Measurements from ENCODE around the gene PCID2.

PCID2 gene

DNA sequence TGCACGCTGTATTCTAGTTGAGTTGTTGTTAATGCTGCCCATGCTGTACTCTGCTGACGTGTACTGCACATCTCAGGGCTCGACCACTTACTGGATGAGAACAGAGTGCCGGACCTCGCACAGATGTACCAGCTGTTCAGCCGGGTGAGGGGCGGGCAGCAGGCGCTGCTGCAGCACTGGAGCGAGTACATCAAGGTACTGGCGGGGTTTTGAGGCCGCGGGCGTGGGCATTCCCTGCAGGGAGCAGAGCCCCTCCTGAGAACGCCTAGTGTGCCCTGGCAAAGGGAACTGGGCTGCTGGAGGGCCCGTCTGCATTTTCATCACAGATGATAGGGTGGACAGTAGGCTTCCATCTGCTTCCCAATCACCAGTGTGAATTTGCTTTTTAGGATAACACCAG, 30.9 kb upstream of the PCID2 start:
- TF ChIP-seq, protein P1, sequence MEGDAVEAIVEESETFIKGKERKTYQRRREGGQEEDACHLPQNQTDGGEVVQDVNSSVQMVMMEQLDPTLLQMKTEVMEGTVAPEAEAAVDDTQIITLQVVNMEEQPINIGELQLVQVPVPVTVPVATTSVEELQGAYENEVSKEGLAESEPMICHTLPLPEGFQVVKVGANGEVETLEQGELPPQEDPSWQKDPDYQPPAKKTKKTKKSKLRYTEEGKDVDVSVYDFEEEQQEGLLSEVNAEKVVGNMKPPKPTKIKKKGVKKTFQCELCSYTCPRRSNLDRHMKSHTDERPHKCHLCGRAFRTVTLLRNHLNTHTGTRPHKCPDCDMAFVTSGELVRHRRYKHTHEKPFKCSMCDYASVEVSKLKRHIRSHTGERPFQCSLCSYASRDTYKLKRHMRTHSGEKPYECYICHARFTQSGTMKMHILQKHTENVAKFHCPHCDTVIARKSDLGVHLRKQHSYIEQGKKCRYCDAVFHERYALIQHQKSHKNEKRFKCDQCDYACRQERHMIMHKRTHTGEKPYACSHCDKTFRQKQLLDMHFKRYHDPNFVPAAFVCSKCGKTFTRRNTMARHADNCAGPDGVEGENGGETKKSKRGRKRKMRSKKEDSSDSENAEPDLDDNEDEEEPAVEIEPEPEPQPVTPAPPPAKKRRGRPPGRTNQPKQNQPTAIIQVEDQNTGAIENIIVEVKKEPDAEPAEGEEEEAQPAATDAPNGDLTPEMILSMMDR (IDR thresholded peaks at IDR 0.05; ENCODE audit: insufficient read depth, low read depth, low read length, missing control alignments) = no peak
- H3K4me3 ChIP-seq (ENCODE audit: low read length) = no peak overlapping the region
- DNase-seq (ENCODE audit: low read depth) = no peak

DNA sequence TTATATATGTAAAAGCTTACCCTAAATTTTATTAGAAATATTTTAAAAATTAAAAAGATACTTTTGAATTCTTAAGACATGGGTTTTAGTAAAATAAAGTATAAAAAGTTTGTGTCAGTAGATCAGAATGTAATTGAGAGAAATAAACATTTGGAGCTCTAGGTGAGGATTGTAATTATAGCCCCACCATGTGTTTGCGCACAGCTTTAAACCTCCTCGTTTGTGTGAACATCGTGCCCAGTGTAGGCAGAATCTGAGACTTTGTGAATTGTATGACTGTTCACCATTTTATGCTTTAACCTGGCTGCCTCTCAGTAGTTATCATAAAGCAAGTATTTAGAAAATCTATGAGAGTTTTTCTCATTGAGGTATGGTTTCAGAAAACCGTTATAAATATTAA, 30.1 kb upstream of the PCID2 start:
- H3K4me3 ChIP-seq (ENCODE audit: low read length) = no peak overlapping the region
- TF ChIP-seq, protein P1 (IDR thresholded peaks at IDR 0.05; ENCODE audit: insufficient read depth, low read depth, low read length, missing control alignments) = no peak
- DNase-seq (ENCODE audit: low read depth) = no peak

DNA sequence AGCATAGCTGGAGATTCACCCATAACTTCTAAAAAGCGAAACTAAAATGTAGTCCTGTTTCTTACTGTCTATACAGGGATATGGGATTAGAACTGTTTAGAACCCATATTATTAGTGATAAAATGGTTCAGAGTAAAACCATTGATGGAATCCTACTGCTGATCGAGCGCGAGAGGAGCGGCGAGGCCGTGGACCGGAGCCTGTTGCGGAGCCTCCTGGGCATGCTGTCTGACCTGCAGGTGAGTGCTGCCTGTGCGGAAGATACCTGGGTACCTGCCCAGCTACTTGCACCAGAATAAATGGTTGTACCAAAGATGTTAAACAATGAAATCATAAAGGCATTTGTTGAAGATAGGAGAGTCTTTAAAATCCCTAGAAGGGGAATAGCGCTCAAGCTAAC, 24.6 kb upstream of the PCID2 start:
- no peak for DNase-seq (ENCODE audit: low read depth)
- TF ChIP-seq, protein P1 (IDR thresholded peaks at IDR 0.05; ENCODE audit: insufficient read depth, low read depth, low read length, missing control alignments) = no peak
- no peak overlapping the region for H3K4me3 ChIP-seq (ENCODE audit: low read length)

DNA sequence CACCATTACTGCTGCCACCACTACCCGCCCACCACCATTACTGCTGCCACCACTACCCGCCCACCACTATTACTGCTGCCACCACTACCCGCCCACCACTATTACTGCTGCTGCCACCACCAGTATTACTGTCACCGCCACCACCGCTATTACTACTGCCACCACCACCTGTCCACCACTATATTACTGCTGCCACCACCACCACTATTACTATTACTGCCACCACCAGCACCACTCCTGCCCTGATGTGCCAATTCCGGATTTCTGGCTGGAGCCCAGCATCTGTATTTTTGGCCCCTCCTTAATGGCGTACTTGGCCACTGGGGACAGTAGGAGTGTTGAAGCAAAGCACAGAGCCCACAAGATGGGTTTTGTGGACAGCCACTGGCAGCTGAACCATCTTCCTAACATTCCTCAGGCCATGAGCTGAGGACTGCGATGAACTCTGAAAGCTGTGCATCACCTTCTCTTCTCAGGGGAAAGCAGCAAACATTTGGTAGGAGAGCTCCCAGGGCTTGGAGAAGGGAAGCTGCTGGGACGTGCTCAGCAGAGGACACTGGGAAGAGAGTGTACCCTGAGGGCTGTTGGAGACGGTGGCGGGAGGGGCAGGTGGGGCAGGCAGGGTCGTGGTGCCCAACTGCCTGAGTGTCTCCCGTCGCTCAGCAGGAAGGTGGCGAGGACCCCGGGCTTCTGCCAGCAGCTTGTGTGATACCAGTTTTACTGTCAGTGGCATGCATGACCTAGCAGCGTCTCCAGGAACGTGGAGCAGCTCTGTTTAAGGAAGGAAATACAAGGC, 23.9 kb upstream of the PCID2 start:
- DNase-seq (ENCODE audit: low read depth) = no peak
- H3K4me3 ChIP-seq (ENCODE audit: low read length) = no peak overlapping the region
- TF ChIP-seq, protein P1 (IDR thresholded peaks at IDR 0.05; ENCODE audit: insufficient read depth, low read depth, low read length, missing control alignments) = no peak

DNA sequence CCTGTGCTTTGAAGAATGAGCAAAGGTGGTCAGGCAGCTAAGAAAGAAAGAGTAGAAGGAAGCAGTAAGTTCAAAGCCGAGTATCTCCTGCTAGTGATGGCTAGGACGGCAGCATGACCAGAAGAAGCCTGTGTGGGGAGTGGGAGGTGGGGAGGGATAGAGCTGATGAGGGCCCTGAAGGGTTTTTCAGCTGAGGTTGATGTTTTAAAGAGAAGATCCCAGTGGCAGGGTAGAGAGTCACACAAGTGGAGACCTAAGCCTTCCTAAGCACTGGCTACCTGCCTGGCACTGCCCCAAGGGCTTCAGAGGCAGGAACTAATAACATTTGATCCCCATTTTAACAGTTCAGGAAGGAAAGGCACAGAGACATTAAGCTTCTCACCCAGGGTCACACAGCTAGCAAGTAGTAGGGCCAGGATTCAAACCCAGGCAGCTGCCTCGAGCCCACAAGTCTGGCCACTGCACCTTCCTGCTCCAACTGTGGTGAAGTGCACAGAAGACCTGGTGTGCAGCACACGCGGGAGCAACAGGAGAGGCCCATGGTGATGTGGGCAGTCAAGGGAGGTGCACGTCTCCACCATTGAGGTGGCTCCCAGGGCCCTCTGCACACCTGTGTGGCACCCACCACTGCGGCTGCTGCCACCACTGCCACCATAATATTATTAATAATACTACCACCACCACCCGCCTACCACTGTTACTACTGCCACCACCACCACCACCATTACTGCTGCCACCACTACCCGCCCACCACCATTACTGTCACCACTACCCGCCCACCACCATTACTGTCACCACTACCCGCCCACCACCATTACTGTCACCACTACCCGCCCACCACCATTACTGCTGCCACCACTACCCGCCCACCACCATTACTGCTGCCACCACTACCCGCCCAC, 23.1 kb upstream of the PCID2 start:
- TF ChIP-seq, protein P1 (IDR thresholded peaks at IDR 0.05; ENCODE audit: insufficient read depth, low read depth, low read length, missing control alignments) = no peak
- H3K4me3 ChIP-seq (ENCODE audit: low read length) = no peak overlapping the region
- no peak for DNase-seq (ENCODE audit: low read depth)

DNA sequence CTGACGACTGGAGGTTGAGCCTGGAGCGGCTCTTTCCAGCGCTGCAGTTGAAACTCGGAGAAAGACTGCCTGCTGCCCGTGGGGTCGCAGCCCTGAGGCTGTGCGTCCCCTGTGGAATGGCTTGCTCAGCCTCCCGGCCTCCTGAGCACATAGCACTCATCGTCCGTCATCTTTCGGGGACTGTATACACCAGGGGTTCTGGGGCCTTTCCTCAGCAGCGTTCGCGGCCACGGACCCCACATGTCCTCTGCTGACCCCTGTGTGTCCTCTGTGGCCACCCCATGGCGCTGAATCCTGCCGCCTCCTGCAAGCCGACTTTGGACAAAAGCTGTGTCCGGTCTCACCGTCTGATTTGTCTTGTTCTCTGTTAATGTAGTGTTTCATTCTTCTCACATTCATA, 21.3 kb upstream of the PCID2 start:
- no peak for DNase-seq (ENCODE audit: low read depth)
- TF ChIP-seq, protein P1 (IDR thresholded peaks at IDR 0.05; ENCODE audit: insufficient read depth, low read depth, low read length, missing control alignments) = no peak
- no peak overlapping the region for H3K4me3 ChIP-seq (ENCODE audit: low read length)

Data from epithelial cell of esophagus (primary cell).